B cell (primary cell): ENCODE measurements around the gene TLL2. TPM values are rescaled to one million over a fixed set of nuclear protein-coding genes. Genes with fewer than 3 reads are reported as not detected.

ENCODE experiments used
- ATAC-seq: fragments of 200-7000 bp; cut with Tn5 transposase; one replicate; pipeline ENCODE4 v1.10.0; 2021; ENCODE audit warnings: low read depth, mild to moderate bottlenecking, moderate number of reproducible peaks, moderate library complexity
- CTCF ChIA-PET: fragments of 350-600 bp; sonication (Branson Sonifier 250); formaldehyde crosslinking; loops from one replicate; lab custom pipeline; 2021; ENCODE audit warnings: antibody characterized with exemption, inconsistent platforms; lab: Charles Lee
- POLR2A ChIA-PET: fragments of 350-600 bp; sonication (Branson Sonifier 250); formaldehyde crosslinking; loops from one replicate; lab custom pipeline; 2021; ENCODE audit warnings: antibody characterized with exemption; lab: Charles Lee
- DNase-seq: peaks from one replicate; pipeline ENCODE4 v3.0.0; 2013
- H2AFZ ChIP-seq: 2 replicates; pipeline ENCODE4 v1.6.1; 2012; ENCODE audit warnings: mild to moderate bottlenecking, low read depth, low read length; ENCODE audit not compliant: insufficient read depth, poor library complexity, severe bottlenecking
- H3K27ac ChIP-seq, 2 donors: 1 replicate in 1 of 2; 2 replicates in 1 of 2; pipeline ENCODE4 v1.5.1; 2012 to 2013; ENCODE audit warnings: low read length in 2 of 2, mild to moderate bottlenecking in 2 of 2, moderate library complexity in 1 of 2
- H3K27me3 ChIP-seq, 4 experiments: fragments of 200-600 bp in 1 of 4; sonication (generic) in 1 of 4; replicated peaks in 1 of 4; 1 replicate in 2 of 4; 2 replicates in 2 of 4; pipeline versions ENCODE4 v1.6.1 to v1.7.0; 2013 to 2016; ENCODE audit warnings: low read length in 3 of 4, mild to moderate bottlenecking in 2 of 4, mixed read lengths in 1 of 4, moderate library complexity in 1 of 4; ENCODE audit not compliant: insufficient read depth in 4 of 4, control insufficient read depth in 3 of 4; ENCODE audit errors: control extremely low read depth in 1 of 4
- H3K36me3 ChIP-seq, 2 experiments: replicated peaks in 1 of 2; 1 replicate in 1 of 2; 2 replicates in 1 of 2; pipeline versions ENCODE4 v1.6.1 to v1.7.1; 2013; ENCODE audit warnings: low read length in 1 of 2; ENCODE audit not compliant: insufficient read depth in 2 of 2, control insufficient read depth in 1 of 2; ENCODE audit errors: control extremely low read depth in 1 of 2, extremely low read depth in 1 of 2
- H3K4me1 ChIP-seq, 2 donors: fragments of 200-600 bp in 1 of 2; sonication (generic) in 1 of 2; 1 replicate in 1 of 2; 2 replicates in 1 of 2; pipeline versions ENCODE4 v1.5.1 to v1.6.1; 2013 to 2017; ENCODE audit warnings: low read length in 2 of 2; ENCODE audit not compliant: control insufficient read depth in 2 of 2, insufficient read depth in 2 of 2
- H3K4me2 ChIP-seq: replicated peaks from 2 replicates; pipeline ENCODE3; 2012; ENCODE audit warnings: mild to moderate bottlenecking, low read depth, low read length; ENCODE audit not compliant: poor library complexity, severe bottlenecking
- H3K4me3 ChIP-seq, 5 experiments: fragments of 200-600 bp in 1 of 5; sonication (generic) in 1 of 5; 1 replicate in 3 of 5; 2 replicates in 2 of 5; pipeline versions ENCODE4 v1.5.1 to v1.7.0; 2011 to 2016; ENCODE audit warnings: low read length in 4 of 5, mild to moderate bottlenecking in 4 of 5, low read depth in 2 of 5, control low read depth in 1 of 5, moderate library complexity in 1 of 5; ENCODE audit not compliant: insufficient read depth in 1 of 5; ENCODE audit errors: control extremely low read depth in 1 of 5, extremely low read depth in 1 of 5
- H3K79me2 ChIP-seq: fragments of 200-600 bp; sonication (generic); one replicate; pipeline ENCODE4 v1.6.0; 2016; ENCODE audit warnings: low read length; ENCODE audit not compliant: control insufficient read depth, insufficient read depth
- H3K9ac ChIP-seq: fragments of 200-600 bp; sonication (generic); 2 replicates; pipeline ENCODE4 v1.6.1; 2017; ENCODE audit warnings: mild to moderate bottlenecking, low read length, moderate library complexity
- H3K9me3 ChIP-seq, 3 donors: one replicate each; pipeline versions ENCODE4 v1.6.1 to v1.7.1; 2013; ENCODE audit warnings: low read length in 2 of 3; ENCODE audit not compliant: control insufficient read depth in 2 of 3, insufficient read depth in 1 of 3; ENCODE audit errors: control extremely low read depth in 1 of 3
- H4K20me1 ChIP-seq: 2 replicates; pipeline ENCODE4 v1.6.0; 2012; ENCODE audit warnings: mild to moderate bottlenecking, low read length; ENCODE audit not compliant: insufficient read depth, control insufficient read depth, poor library complexity, severe bottlenecking
- H3K27ac Mint-ChIP-seq: one replicate; pipeline ENCODE4 v1.8.0; 2021; ENCODE audit warnings: mixed read lengths
- H3K27me3 Mint-ChIP-seq: one replicate; pipeline ENCODE4 v1.8.0; 2021; ENCODE audit warnings: mixed read lengths
- H3K4me1 Mint-ChIP-seq: one replicate; pipeline ENCODE4 v1.8.0; 2021; ENCODE audit warnings: mixed read lengths
- H3K4me3 Mint-ChIP-seq: one replicate; pipeline ENCODE4 v1.8.0; 2021; ENCODE audit warnings: mixed read lengths
- H3K9me3 Mint-ChIP-seq: one replicate; pipeline ENCODE4 v1.8.0; 2022; ENCODE audit warnings: mixed read lengths; ENCODE audit not compliant: insufficient read depth
- EZH2 ChIP-seq: IDR thresholded peaks from 2 replicates; pipeline ENCODE4 v1.6.1; 2012; ENCODE audit warnings: borderline replicate concordance, low read depth, mild to moderate bottlenecking, moderate library complexity, low read length; ENCODE audit not compliant: insufficient read depth, poor library complexity, severe bottlenecking
- WGBS: methylation state at CpG from one replicate; pipeline ENCODE4 v1.1.5; 2013; ENCODE audit warnings: missing lambda C conversion rate; ENCODE audit not compliant: insufficient coverage; 5-methylcytosine and 5-hydroxymethylcytosine counted together
- intact Hi-C: fragments of 100-400 bp; cut with micrococcal nuclease; formaldehyde crosslinking; loops from one replicate; pipeline ENCODE4 v1.10.0; 2022
- polyA plus RNA-seq: library from polyadenylated mRNA; depleted of rRNA; stranded (reverse); fragments of >200 nt; gene quantifications from 2 replicates; pipeline ENCODE4 v1.2.3, GENCODE V29; 2012
- total RNA-seq, 2 donors: library from RNA; stranded (reverse); fragments of 120-200 nt in 1 of 2; gene quantifications; 1 replicate in 1 of 2; 2 replicates in 1 of 2; pipeline versions ENCODE4 v1.2.3 to v1.2.4, GENCODE V29; 2013 to 2022
- TF ChIP-seq, protein P1 (sequence below): fragments of 200-600 bp; IDR thresholded peaks from one replicate; pipeline ENCODE4 v1.8.0; 2022; ENCODE audit warnings: antibody characterized with exemption, mild to moderate bottlenecking

The TLL2 gene
- total and polyA plus RNA-seq, 2 donors (not counting 1 experiment from before 2014, with no cell fraction given): 0.13 to 0.47 TPM

DNA sequence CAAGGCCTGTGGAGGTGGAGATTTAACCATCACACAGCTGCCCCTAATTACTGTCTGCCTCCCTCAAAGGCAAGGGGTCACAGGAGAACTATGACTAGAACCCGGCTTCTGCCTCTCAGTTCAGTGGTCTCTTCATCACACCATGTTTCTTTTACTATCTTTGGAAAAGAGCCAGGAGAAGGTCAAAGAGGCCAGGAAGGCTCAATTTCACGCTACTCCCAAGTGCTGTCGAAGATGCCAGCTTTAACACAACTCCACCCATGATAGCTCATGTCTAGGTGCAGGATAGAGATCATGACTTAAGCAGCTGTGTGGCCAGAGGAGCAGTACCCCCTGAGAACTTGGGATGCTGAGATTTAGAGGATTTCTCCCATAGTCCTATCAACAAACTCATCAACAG lies 94.4 kb downstream of the TLL2 start:
- no peaks in the 10 kb centered on the region for H3K4me1 ChIP-seq
- no peaks in the 10 kb centered on the region for H3K79me2 ChIP-seq
- DNase-seq (no peak), ATAC-seq (no peak)
- intact Hi-C loops: no loop called here
- POLR2A ChIA-PET: no interaction called here
- no peak overlapping the region for H3K9ac ChIP-seq
- H3K4me3 ChIP-seq: no peak overlapping the region
- H4K20me1 ChIP-seq: no peaks in the 10 kb centered on the region
- Mint-ChIP-seq H3K27ac (no peak overlapping the region), H3K27me3 (peaks cover 15% of the 10 kb centered on the region), H3K4me3 (no peak overlapping the region), H3K9me3 (no peaks in the 10 kb centered on the region), H3K4me1 (no peaks in the 10 kb centered on the region)
- peaks cover 0 to 6% (median 1%) of the 10 kb centered on the region in 4 experiments for H3K27me3 ChIP-seq
- H2AFZ ChIP-seq: no peak overlapping the region
- no peaks in the 10 kb centered on the region for H3K36me3 ChIP-seq
- no peaks in the 10 kb centered on the region for H3K9me3 ChIP-seq
- H3K4me2 ChIP-seq: no peak overlapping the region
- H3K27ac ChIP-seq: no peak overlapping the region
- TF ChIP-seq, protein P1, sequence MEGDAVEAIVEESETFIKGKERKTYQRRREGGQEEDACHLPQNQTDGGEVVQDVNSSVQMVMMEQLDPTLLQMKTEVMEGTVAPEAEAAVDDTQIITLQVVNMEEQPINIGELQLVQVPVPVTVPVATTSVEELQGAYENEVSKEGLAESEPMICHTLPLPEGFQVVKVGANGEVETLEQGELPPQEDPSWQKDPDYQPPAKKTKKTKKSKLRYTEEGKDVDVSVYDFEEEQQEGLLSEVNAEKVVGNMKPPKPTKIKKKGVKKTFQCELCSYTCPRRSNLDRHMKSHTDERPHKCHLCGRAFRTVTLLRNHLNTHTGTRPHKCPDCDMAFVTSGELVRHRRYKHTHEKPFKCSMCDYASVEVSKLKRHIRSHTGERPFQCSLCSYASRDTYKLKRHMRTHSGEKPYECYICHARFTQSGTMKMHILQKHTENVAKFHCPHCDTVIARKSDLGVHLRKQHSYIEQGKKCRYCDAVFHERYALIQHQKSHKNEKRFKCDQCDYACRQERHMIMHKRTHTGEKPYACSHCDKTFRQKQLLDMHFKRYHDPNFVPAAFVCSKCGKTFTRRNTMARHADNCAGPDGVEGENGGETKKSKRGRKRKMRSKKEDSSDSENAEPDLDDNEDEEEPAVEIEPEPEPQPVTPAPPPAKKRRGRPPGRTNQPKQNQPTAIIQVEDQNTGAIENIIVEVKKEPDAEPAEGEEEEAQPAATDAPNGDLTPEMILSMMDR: no peak
- TF ChIP-seq EZH2: no peak
- no CpG with 5 or more reads among the region's 3 CpGs for WGBS
- CTCF ChIA-PET: no interaction called here

DNA sequence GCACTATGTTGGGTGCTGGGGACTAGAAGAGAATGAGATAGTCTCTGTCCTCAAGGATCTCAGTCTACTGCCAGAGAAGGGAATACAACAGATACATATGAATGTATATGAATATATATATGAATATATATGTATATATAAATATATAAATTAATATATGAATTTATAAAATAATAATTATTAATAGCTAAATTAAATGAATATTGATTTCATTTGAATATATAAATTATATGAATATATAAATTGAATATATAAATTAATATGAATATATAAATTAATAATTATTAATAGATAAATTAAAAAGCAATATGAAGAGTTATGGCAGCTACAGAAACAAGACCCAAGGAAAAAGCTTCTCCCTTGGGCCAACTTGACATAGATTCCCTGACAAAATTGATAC lies 95.1 kb downstream of the TLL2 start:
- Mint-ChIP-seq H3K4me1 (no peaks in the 10 kb centered on the region), H3K27me3 (peaks cover 15% of the 10 kb centered on the region), H3K27ac (no peak overlapping the region), H3K9me3 (no peaks in the 10 kb centered on the region), H3K4me3 (no peak overlapping the region)
- H3K79me2 ChIP-seq: no peaks in the 10 kb centered on the region
- CTCF ChIA-PET: interaction anchor here (0.8 kb wide), 1 partner anchor 609 kb away, joined by 3 read pairs; no protein-coding TSS in a partner anchor
- no peak for DNase-seq
- no peaks in the 10 kb centered on the region for H4K20me1 ChIP-seq
- peaks cover 0 to 6% (median 1%) of the 10 kb centered on the region in 4 experiments for H3K27me3 ChIP-seq
- H3K27ac ChIP-seq: no peak overlapping the region
- no peak for ATAC-seq
- POLR2A ChIA-PET: no interaction called here
- no peak overlapping the region for H3K4me2 ChIP-seq
- H3K4me3 ChIP-seq: no peak overlapping the region
- H3K9me3 ChIP-seq: no peaks in the 10 kb centered on the region
- no peaks in the 10 kb centered on the region for H3K36me3 ChIP-seq
- H3K4me1 ChIP-seq: no peaks in the 10 kb centered on the region
- TF ChIP-seq, protein P1: no peak
- no peak for TF ChIP-seq EZH2
- H3K9ac ChIP-seq: no peak overlapping the region
- H2AFZ ChIP-seq: no peak overlapping the region
- intact Hi-C loops: no loop called here
